Body of pancreas (tissue), 4 donors: ENCODE data around the gene ZYG11A.

Source experiments
- CTCF ChIP-seq, 7 experiments: fragments of 450-650 bp in 4 of 7; fragments of 200-600 bp in 3 of 7; sonication (generic) in 3 of 7; IDR thresholded peaks; one replicate each; pipeline ENCODE4 v1.5.1; 2016 to 2019; ENCODE audit warnings: antibody characterized with exemption in 7 of 7
- POLR2A ChIP-seq, 3 donors: fragments of 450-650 bp; IDR thresholded peaks; one replicate each; pipeline ENCODE4 v1.6.1; 2016; ENCODE audit warnings: antibody characterized with exemption in 3 of 3, mild to moderate bottlenecking in 2 of 3

GRCh38 chr1:52920791-52921291 lies 78.3 kb downstream of the ZYG11A start:
- TF ChIP-seq CTCF (IDR thresholded peaks at IDR 0.05) = no peak
- no peak for TF ChIP-seq POLR2A (IDR thresholded peaks at IDR 0.05)
